Small intestine (tissue), 7 donors: ENCODE results near the gene FBXO11. TPM values are rescaled to one million over a fixed set of nuclear protein-coding genes. Genes with fewer than 3 reads are reported as not detected.
A peak's percentile ranks its signal among the peaks of the same experiment; 100 is the strongest.

Source experiments
- DNase-seq, 2 donors: peaks; one replicate each; pipeline versions ENCODE4 v3.0.0 to v3.0.0-alpha.2; 2013
- FAIRE-seq: peaks from 2 replicates; lab custom pipeline; 2012; peaks lifted over from hg19 to GRCh38; lab: Jason Lieb, UNC
- H3K27ac ChIP-seq, 3 donors: one replicate each; pipeline ENCODE4 v1.5.1; 2013; ENCODE audit warnings: low read length in 2 of 3, mild to moderate bottlenecking in 2 of 3, control low read depth in 1 of 3, inconsistent platforms in 1 of 3, low read depth in 1 of 3, moderate library complexity in 1 of 3
- H3K27me3 ChIP-seq, 3 donors: one replicate each; pipeline ENCODE4 v1.6.1; 2013; ENCODE audit warnings: low read length in 3 of 3, inconsistent platforms in 1 of 3; ENCODE audit not compliant: control insufficient read depth in 3 of 3, insufficient read depth in 3 of 3
- H3K36me3 ChIP-seq, 3 donors: one replicate each; pipeline ENCODE4 v1.6.1; 2013; ENCODE audit warnings: low read length in 3 of 3, inconsistent platforms in 1 of 3, low read depth in 1 of 3, mild to moderate bottlenecking in 1 of 3, moderate library complexity in 1 of 3; ENCODE audit not compliant: control insufficient read depth in 3 of 3, insufficient read depth in 2 of 3
- H3K4me1 ChIP-seq, 3 donors: one replicate each; pipeline ENCODE4 v1.6.1; 2013; ENCODE audit warnings: low read length in 2 of 3, inconsistent platforms in 1 of 3, low read depth in 1 of 3, mild to moderate bottlenecking in 1 of 3, moderate library complexity in 1 of 3; ENCODE audit not compliant: control insufficient read depth in 3 of 3, insufficient read depth in 2 of 3
- H3K4me3 ChIP-seq, 3 donors: one replicate each; pipeline ENCODE4 v1.5.1; 2013; ENCODE audit warnings: low read length in 3 of 3, control low read depth in 1 of 3, inconsistent platforms in 1 of 3, low read depth in 1 of 3, mild to moderate bottlenecking in 1 of 3, moderate library complexity in 1 of 3
- H3K9me3 ChIP-seq, 2 donors: one replicate each; pipeline ENCODE4 v1.6.1; 2013; ENCODE audit warnings: low read depth in 1 of 2, low read length in 1 of 2; ENCODE audit not compliant: control insufficient read depth in 2 of 2, insufficient read depth in 1 of 2
- WGBS, 3 donors: extraction: QIAGEN DNeasy Blood & Tissue Kit; methylation state at CpG; one replicate each; pipeline ENCODE4 v1.1.7; 2013; 5-methylcytosine and 5-hydroxymethylcytosine counted together
- polyA plus RNA-seq, 4 donors: library from polyadenylated mRNA; stranded (reverse) in 3 of 4; unstranded in 1 of 4; fragments of 200-250 nt in 3 of 4; fragments of 120-200 nt in 1 of 4; gene quantifications; one replicate each; pipeline versions ENCODE4 v1.2.1 to v1.2.3, GENCODE V29; 2013
- donor health status: healthy with polysubstance abuse.
- donor health status: control.
- donor health status: control.
- donor health status: Bipolar disorder and iron deficiency.
- donor health status: healthy.

FBXO11 gene
- polyA plus RNA-seq, 4 donors, result 19.2 to 49.8 (median 22.9) TPM

DNA sequence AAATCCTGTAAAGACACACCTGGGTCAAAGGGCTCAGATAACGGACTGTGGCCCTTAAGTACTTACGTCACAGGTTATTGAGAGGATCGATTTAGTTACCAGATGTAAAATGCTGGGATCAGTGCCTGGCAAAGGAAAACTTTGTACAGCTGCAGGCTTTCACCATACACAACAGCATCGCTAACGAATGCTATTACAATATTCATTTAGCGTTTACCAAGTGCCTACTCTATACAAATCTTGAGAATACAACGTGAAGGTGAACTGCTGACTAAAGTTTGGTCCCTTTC, 124.0 kb downstream of the FBXO11 start:
- Histone ChIP-seq H3K27me3 (no peaks in the 10 kb centered on the region), H3K4me1 (peaks cover 0 to 12% (median 6%) of the 10 kb centered on the region in 3 donors), H3K9me3 (no peaks in the 10 kb centered on the region), H3K4me3 (peak overlapping the region; percentile 33 to 64 (median 61)), H3K27ac (peak overlapping the region; percentile 69 to 92 (median 88)), H3K36me3 (peaks cover 0 to 10% (median 0%) of the 10 kb centered on the region in 3 donors)
- FAIRE-seq (no peak), DNase-seq (peak in 1 of 2 donors; percentile 82)
- 4 to 9% (median 9%) methylated on average over 7 of the region's 7 CpGs for WGBS, 3 donors

DNA sequence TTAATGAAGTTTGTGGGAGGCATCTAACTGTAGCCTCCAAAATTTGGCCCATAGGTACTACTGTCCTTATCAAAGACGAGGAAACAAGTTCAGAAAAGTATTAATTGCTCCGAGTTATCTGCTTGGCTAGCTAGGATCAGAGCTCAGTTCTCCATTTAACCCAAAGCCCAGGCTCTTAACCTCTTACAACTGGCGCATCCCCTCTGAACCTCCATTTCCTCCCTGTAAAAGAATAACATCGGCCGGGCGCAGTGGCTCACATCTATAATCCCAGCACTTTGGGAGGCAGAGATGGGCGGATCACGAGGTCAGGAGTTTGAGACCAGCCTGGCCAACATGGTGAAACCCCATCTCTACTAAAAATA, 126.9 kb downstream of the FBXO11 start:
- FAIRE-seq (no peak), DNase-seq (no peak)
- Histone ChIP-seq H3K36me3 (no peaks in the 10 kb centered on the region), H3K4me3 (no peak overlapping the region), H3K27me3 (no peaks in the 10 kb centered on the region), H3K4me1 (peaks cover 0 to 12% (median 5%) of the 10 kb centered on the region in 3 donors), H3K27ac (no peak overlapping the region), H3K9me3 (no peaks in the 10 kb centered on the region)
- WGBS, 3 donors, result 83 to 93% (median 86%) methylated on average over 8 of the region's 8 CpGs

DNA sequence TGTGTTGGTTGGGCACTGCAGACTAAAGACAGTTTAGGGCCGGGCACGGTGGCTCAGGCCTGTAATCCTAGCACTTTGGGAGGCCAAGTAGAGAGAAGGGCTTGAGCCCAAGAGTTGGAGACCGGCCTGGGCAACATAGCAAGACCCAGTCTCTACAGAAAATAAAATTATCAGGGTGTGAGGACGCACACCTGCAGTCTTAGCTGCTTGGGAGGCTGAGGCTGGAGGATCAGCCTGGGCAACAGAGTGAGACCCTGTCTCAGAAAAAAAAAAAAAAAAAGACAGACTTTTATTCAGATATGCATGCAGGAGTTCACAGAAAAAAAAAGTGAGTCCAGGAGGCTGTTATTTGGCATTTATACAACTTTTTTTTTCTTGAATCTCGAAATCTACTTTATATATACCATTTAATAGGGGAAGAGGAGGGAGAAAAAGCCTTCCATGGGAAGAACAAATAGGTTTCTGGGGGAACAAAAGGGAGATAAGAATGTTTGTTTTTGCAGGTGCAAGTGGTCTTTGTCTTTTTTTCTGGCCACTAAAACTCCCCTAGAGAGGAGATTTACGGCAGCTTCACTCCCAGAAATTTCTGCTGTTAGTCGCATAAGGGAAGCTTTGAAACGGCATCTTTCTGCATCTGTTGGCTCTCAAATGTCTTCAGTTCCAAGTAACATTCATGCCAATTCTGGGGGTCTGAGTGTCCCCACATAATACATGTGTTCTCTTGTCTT, 127.4 kb downstream of the FBXO11 start:
- DNase-seq, result no peak
- Histone ChIP-seq H3K36me3 (no peaks in the 10 kb centered on the region), H3K4me3 (no peak overlapping the region), H3K9me3 (no peaks in the 10 kb centered on the region), H3K27ac (no peak overlapping the region), H3K27me3 (no peaks in the 10 kb centered on the region), H3K4me1 (peaks cover 0 to 12% (median 2%) of the 10 kb centered on the region in 3 donors)
- 85 to 96% (median 92%) methylated on average over 8 of the region's 8 CpGs for WGBS, 3 donors
- no peak for FAIRE-seq

DNA sequence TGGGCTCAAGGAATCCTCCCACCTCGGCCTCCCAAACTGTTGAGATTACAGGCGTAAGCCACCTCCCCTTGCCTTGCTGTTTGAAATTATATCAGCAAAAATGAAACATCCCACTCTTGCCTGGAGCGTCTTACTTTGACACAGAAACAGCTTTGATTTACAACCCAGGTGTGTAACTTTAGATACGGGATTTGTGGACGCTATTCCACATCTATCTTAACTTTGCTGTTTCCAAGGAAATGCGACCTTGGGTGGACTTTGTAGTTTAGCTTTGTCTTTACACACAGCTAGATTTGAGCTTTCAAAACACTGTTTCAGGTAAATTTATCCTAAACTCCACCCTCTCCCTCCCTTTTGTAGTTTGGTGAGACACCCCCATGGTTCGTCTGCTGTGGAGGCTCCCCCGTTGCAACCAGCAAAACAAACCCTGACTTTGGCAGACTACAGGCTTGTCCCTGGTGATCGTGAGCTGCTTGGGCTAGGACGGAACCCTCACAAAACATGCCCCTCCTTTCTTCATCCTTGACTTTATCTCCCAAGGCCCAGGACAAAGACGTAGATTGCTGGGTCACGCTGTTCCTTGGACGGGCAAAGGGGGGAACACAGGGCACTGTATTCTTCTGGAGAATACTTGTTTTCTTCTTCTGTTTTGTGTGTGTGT, 128.9 kb downstream of the FBXO11 start:
- H3K36me3 ChIP-seq, result no peaks in the 10 kb centered on the region
- H3K27ac ChIP-seq, result peak overlapping the region in 1 of 3 donors; percentile 13
- DNase-seq, result peak; percentile 10 to 61
- no peak for FAIRE-seq
- peaks cover 0 to 12% (median 2%) of the 10 kb centered on the region in 3 donors for H3K4me1 ChIP-seq
- H3K4me3 ChIP-seq, result no peak overlapping the region
- H3K27me3 ChIP-seq, result no peaks in the 10 kb centered on the region
- 15 to 62% (median 39%) methylated on average over 13 of the region's 13 CpGs for WGBS, 3 donors
- H3K9me3 ChIP-seq, result no peaks in the 10 kb centered on the region

GRCh38 chr2:47774567-47774966, 131.7 kb downstream of the FBXO11 start:
- Histone ChIP-seq H3K9me3 (peaks cover 0 to 5% of the 10 kb centered on the region in 2 donors), H3K27me3 (no peaks in the 10 kb centered on the region), H3K4me3 (no peak overlapping the region), H3K36me3 (no peaks in the 10 kb centered on the region), H3K4me1 (peaks cover 0 to 9% (median 2%) of the 10 kb centered on the region in 3 donors), H3K27ac (no peak overlapping the region)
- DNase-seq (no peak), FAIRE-seq (no peak)

GRCh38 chr2:47772343-47772742, 134.0 kb downstream of the FBXO11 start:
- 98 to 100% (median 100%) methylated on average over 2 of the region's 2 CpGs for WGBS, 3 donors
- no peak overlapping the region for H3K4me3 ChIP-seq
- no peaks in the 10 kb centered on the region for H3K27me3 ChIP-seq
- H3K4me1 ChIP-seq, result peaks cover 0 to 3% (median 2%) of the 10 kb centered on the region in 3 donors
- no peak overlapping the region for H3K27ac ChIP-seq
- peaks cover 0 to 5% of the 10 kb centered on the region in 2 donors for H3K9me3 ChIP-seq
- no peak for FAIRE-seq
- DNase-seq, result no peak
- no peaks in the 10 kb centered on the region for H3K36me3 ChIP-seq

DNA sequence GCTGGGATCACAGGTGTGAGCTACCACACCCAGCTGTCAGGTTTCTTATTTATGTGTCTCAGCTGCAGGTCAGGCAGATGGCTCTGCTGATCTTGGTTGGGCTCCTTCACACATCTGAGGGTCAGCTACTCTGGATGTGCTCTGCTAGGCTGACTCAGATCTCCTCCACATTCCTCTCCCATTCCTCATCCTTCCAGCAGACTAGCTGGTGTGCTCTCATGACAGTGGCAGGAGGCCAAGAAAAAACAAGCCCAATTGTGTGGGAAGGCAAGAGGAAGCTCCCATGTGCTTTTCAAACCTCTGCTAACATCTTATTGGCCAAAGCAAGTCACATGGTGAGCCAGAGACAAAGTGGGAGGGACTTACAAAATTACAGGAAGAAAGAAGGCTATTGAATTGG, 135.1 kb downstream of the FBXO11 start:
- Histone ChIP-seq H3K36me3 (no peaks in the 10 kb centered on the region), H3K27ac (no peak overlapping the region), H3K27me3 (no peaks in the 10 kb centered on the region), H3K4me1 (no peaks in the 10 kb centered on the region), H3K4me3 (no peak overlapping the region), H3K9me3 (peaks cover 0 to 5% of the 10 kb centered on the region in 2 donors)
- no peak for FAIRE-seq
- DNase-seq, result no peak

DNA sequence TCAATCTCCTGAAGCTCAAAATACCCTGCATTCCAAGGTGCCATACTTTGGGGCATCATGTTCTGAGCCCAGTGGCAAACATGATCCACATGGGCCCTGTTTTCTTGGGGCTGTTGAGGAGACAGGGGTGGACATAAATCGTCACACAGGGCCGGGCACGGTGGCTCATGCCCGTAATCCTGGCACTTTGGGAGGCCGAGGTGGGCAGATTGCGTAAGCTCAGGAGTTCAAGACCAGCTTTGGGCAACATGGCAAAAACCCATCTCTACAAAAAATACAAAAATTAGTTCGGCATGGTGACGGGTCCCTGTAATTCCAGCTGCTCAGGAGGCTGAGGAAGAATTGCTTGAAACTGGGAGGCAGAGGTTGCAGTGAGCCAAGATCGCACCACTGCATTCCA, 137.0 kb downstream of the FBXO11 start:
- Histone ChIP-seq H3K9me3 (peaks cover 0 to 5% of the 10 kb centered on the region in 2 donors), H3K27me3 (no peaks in the 10 kb centered on the region), H3K4me1 (no peaks in the 10 kb centered on the region), H3K27ac (no peak overlapping the region), H3K36me3 (no peaks in the 10 kb centered on the region), H3K4me3 (no peak overlapping the region)
- FAIRE-seq (no peak), DNase-seq (no peak)
- WGBS, 3 donors, result 90 to 96% (median 93%) methylated on average over 9 of the region's 9 CpGs
